CD4-positive, alpha-beta T cell treated with Interleukin-4 for 4 hours (primary cell): ENCODE results near the gene KCNT1.

Experiments used
- DNase-seq: peaks from one replicate; pipeline ENCODE4 v3.0.0-alpha.2; 2020

The KCNT1 gene

GRCh38 chr9:135769489-135770202 is 67.7 kb downstream of the KCNT1 start:
- no peak for DNase-seq

GRCh38 chr9:135770203-135770535 is 68.2 kb downstream of the KCNT1 start:
- DNase-seq = no peak

- DNase-seq = no peak
Measured at GRCh38 chr9:135770771-135771170, 68.8 kb downstream of the KCNT1 start.

- DNase-seq = no peak
Measured at GRCh38 chr9:135771401-135772051, 69.5 kb downstream of the KCNT1 start.

GRCh38 chr9:135772056-135772646 is 70.2 kb downstream of the KCNT1 start:
- no peak for DNase-seq

GRCh38 chr9:135772702-135773493 is 70.9 kb downstream of the KCNT1 start:
- DNase-seq = no peak

- DNase-seq = no peak
Measured at GRCh38 chr9:135773530-135774238, 71.7 kb downstream of the KCNT1 start.

GRCh38 chr9:135774239-135774747 is 72.3 kb downstream of the KCNT1 start:
- DNase-seq = no peak

- no peak for DNase-seq
Measured at GRCh38 chr9:135774794-135775525, 73.0 kb downstream of the KCNT1 start.

- no peak for DNase-seq
Measured at GRCh38 chr9:135775911-135776310, 73.9 kb downstream of the KCNT1 start.

GRCh38 chr9:135776893-135777622 is 75.1 kb downstream of the KCNT1 start:
- peak; percentile 9 for DNase-seq

- no peak for DNase-seq
Measured at GRCh38 chr9:135777623-135778177, 75.7 kb downstream of the KCNT1 start.

GRCh38 chr9:135778421-135778820 is 76.4 kb downstream of the KCNT1 start:
- no peak for DNase-seq

- DNase-seq = no peak
Measured at GRCh38 chr9:135779571-135779970, 77.6 kb downstream of the KCNT1 start.

- DNase-seq = no peak
Measured at GRCh38 chr9:135780086-135780485, 78.1 kb downstream of the KCNT1 start.

GRCh38 chr9:135780626-135781025 is 78.6 kb downstream of the KCNT1 start:
- no peak for DNase-seq

- no peak for DNase-seq
Measured at GRCh38 chr9:135782946-135783345, 81.0 kb downstream of the KCNT1 start.

- no peak for DNase-seq
Measured at GRCh38 chr9:135783540-135784245, 81.7 kb downstream of the KCNT1 start.

GRCh38 chr9:135785013-135785575 is 83.1 kb downstream of the KCNT1 start:
- DNase-seq = no peak

GRCh38 chr9:135786146-135786690 is 84.2 kb downstream of the KCNT1 start:
- no peak for DNase-seq
